Keratinocyte (primary cell): ENCODE measurements around the gene TOGARAM1.

ENCODE experiments used
- CTCF ChIP-seq, 3 experiments: IDR thresholded peaks in 1 of 3; conservative IDR thresholded peaks in 1 of 3; optimal IDR thresholded peaks in 1 of 3; 2 replicates in 2 of 3; 3 replicates in 1 of 3; pipeline versions ENCODE3 to v1.5.1; 2011; ENCODE audit warnings: low read length in 3 of 3, mild to moderate bottlenecking in 3 of 3, moderate library complexity in 2 of 3, control low read depth in 1 of 3, inconsistent platforms in 1 of 3; ENCODE audit not compliant: insufficient read depth in 2 of 3; ENCODE audit errors: extremely low read depth in 1 of 3
- EZH2 ChIP-seq: IDR thresholded peaks from one replicate; pipeline ENCODE4 v1.6.1; 2012; ENCODE audit warnings: inconsistent platforms, mild to moderate bottlenecking, low read length, moderate library complexity

GRCh38 chr14:44952391-44953110 lies 9.4 kb upstream of the TOGARAM1 start:
- no peak for TF ChIP-seq CTCF (optimal IDR thresholded peaks at IDR 0.05 in 1 of 3, IDR thresholded peaks at IDR 0.05 in 1 of 3, conservative IDR thresholded peaks at IDR 0.05 in 1 of 3; ENCODE audit: extremely low read depth in 1 of 3, insufficient read depth in 2 of 3, low read length in 3 of 3)
- TF ChIP-seq EZH2, result no peak
